HuH-7 (cell line): Measurements from ENCODE around the gene ATP8B3.
"Not testable (repeated sequence)": the region's sequence is repeated elsewhere in the genome, so short reads cannot be mapped to it uniquely, and the experiment has no call there.

ENCODE experiments used
- DNase-seq: peaks from one replicate; pipeline ENCODE4 v3.0.0; 2011; ENCODE audit warnings: low spot score

The ATP8B3 gene

GRCh38 chr19:1767464-1767933 is 44.6 kb downstream of the ATP8B3 start:
- DNase-seq = peak; percentile 89

GRCh38 chr19:1766800-1767352 is 45.2 kb downstream of the ATP8B3 start:
- no peak for DNase-seq

- DNase-seq = no peak
These were observed 45.9 kb downstream of the ATP8B3 start for GRCh38 chr19:1765904-1766799.

DNA sequence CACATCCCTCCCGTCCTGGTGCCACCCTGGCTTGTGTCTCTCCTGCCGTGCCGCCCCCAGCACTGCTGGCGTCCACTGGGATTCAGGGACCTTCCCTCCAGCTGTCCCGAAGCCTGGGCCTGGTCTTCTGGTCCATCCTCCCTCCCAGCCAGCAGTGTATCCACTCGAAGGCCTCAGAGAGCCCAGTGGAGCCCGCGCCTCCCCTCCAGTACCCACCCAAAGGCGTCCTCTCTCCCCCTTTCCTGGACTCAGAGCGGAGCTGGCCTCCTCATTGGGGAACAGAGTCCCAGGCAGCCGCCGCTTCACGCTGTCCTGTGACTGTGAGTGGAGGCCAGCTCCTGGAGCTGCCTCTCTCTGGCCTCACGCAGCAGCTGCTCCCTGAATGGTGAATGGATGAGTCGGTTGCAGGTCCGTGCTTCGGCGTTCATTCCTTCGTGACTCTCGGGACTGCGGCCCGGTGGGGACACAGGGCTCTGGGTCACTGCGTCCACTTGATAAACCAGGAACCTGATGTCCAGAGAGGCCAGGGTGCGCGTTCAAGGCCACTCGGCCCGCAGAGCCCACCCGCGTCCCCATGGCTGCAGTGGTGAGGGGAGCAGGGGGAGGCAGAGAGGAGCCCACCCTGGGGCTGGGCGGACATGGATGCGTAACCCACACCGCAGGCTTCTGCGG is 46.7 kb downstream of the ATP8B3 start:
- DNase-seq = no peak

GRCh38 chr19:1764729-1765128 is 47.3 kb downstream of the ATP8B3 start:
- DNase-seq = no peak

DNA sequence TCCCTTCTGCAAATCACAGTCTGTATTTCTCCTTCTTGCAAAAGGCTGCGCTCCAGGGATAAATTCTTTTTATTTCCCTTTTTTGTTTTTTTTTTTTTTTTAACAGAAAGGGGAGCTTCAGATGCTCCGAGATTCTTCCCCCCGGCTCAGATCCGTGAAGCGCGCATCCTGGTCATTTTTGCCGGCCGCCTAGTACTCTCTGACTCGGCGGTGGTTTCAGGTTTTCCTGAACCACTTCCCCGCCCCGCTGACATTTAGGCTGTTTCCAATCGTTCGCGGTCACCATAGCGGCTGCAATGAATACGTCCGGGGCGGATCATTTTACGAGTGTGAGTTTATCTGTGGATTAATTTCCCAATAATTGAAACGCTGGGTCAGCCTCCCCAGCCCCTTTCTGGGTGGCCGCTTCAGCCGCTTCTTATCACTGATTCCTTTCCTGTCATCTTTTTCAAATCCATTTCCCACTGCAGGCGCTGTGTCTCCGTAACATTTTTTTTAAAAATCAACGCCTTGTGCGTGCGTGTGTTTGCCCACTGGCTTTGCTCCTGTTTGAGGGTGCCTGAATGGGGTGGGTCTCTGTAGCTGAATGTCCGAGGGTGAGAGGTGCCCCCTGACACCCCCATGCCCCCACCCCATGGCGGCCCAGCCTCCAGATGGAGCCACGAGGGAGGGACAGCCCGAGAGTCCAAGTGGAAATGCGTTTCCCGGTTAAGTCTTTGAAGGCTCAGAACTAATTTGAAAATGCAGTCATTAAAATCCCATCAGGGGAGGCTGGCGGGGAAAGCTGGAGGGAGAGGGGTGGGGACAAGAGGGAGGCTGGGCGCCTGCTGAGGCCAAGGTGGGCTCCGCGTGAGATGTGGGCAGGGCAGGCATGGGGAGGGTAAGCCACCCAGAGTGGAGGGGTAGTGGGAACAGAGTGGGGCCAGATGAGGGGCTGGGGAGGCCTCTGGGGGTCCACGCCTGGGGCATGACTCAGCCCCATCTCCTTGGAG is 48.1 kb downstream of the ATP8B3 start:
- DNase-seq = no peak

- DNase-seq = no peak
These were observed 49.6 kb downstream of the ATP8B3 start for GRCh38 chr19:1762243-1763117.

- no peak for DNase-seq
These were observed 50.4 kb downstream of the ATP8B3 start for GRCh38 chr19:1761528-1762242.

GRCh38 chr19:1760786-1761527 is 51.1 kb downstream of the ATP8B3 start:
- not testable (repeated sequence) for DNase-seq

DNA sequence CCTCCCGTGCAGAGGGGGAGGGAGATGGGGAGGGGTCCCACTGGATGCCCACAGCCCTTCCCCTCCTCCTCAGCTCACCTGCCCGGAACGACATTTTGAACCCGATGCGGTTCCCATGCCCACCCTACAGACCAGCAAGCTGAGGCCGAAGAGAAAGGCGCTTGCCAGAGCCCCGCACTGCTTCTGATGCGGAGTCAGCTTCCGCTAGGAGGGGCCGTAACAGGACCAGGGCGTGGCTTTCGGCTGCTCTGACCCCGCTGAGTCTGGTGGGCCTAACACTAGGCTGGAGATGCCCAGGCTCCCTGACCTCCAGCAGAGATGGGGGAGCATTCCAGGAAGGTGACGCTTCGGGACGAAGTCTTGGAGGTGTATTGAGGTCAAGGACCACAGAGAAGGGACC is 52.1 kb downstream of the ATP8B3 start:
- DNase-seq = no peak

DNA sequence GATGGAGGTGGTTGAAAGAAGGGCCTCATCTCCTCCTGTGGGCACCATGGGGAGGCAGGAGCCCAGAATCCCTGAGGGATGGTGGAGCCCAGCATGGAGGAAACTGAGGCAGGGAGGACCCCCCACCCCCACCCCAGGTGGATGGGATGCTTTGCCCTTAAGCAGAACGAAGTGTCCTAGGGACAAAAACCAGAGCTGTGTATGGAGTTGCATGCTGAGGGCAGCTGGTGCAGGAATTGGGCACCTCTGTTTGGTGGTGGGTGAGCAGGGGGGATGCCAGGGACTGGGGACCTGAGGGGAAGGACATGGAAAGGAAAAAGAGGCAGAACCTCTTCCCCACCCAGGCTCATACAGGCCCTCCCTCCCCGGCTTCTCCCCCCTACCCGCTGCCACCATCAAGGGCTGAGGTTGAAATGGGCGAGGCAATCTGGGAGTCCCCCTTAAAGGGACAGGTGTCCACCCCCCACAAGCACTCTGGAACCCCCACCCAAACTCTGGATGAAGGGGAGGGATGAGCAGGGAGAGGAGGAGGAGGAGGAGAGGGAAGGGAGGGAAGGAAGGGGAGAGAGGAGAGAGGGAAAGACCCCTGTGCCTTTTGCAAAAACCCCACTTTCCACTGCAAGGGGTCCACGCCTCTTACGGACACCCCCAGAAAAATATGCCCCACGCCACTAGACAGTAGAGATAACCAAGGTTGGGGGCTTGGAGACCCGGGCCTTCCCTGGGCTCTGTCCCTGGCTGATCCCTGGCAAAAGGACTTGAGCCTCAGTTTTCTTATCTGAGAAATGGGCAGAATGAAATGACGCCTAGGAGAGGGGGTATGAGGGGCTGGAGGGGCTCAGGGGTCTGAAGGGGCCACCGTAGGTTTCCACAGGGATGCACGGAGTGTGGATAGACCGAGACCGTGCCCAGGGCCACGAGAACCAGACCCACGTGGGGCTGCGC is 52.8 kb downstream of the ATP8B3 start:
- DNase-seq = no peak

DNA sequence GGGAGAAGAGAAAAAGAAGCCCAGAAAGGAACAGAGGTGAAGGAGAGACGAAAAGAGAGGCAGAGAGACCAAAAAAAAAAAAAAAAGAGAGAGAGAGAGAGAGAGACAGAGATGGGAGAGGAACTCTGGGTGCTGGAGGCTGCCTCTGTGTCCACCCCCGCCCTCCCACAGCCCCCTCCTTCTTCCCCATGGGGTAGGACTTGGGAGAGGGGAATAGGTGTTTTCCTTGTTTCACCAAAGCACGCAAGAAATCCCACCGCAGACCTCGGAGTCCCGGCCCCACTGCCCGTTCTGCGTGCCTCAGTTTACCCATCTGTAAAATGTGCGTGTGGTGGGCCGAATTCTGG is 53.9 kb downstream of the ATP8B3 start:
- DNase-seq = no peak

- no peak for DNase-seq
These were observed 54.4 kb downstream of the ATP8B3 start for GRCh38 chr19:1757468-1758230.

GRCh38 chr19:1756705-1757465 is 55.2 kb downstream of the ATP8B3 start:
- no peak for DNase-seq

GRCh38 chr19:1756264-1756663 is 55.8 kb downstream of the ATP8B3 start:
- no peak for DNase-seq

GRCh38 chr19:1755467-1756171 is 56.5 kb downstream of the ATP8B3 start:
- no peak for DNase-seq
